Activated CD4-positive, alpha-beta T cell treated with anti-CD3 and anti-CD28 coated beads for 36 hours (primary cell): ENCODE results near the gene VSIG1. TPM values are rescaled to one million over a fixed set of nuclear protein-coding genes. Genes with fewer than 3 reads are reported as not detected.

Experiments
- ATAC-seq: fragments of 200-7000 bp; cut with Tn5 transposase; one replicate; pipeline ENCODE4 v1.10.0; 2021; ENCODE audit warnings: mild to moderate bottlenecking, moderate library complexity
- CTCF ChIA-PET: fragments of 350-600 bp; sonication (Branson Sonifier 250); formaldehyde crosslinking; loops from one replicate; lab custom pipeline; 2021; ENCODE audit warnings: antibody characterized with exemption; lab: Charles Lee
- POLR2A ChIA-PET: fragments of 350-600 bp; sonication (Branson Sonifier 250); formaldehyde crosslinking; loops from one replicate; lab custom pipeline; 2021; ENCODE audit warnings: antibody characterized with exemption, inconsistent platforms; lab: Charles Lee
- DNase-seq: peaks from one replicate; pipeline ENCODE4 v3.0.0-alpha.2; 2020
- H3K27ac Mint-ChIP-seq: one replicate; pipeline ENCODE4 v1.8.0; 2021; ENCODE audit warnings: mixed read lengths
- H3K27me3 Mint-ChIP-seq: one replicate; pipeline ENCODE4 v1.8.0; 2021; ENCODE audit warnings: mixed read lengths
- H3K36me3 Mint-ChIP-seq: one replicate; pipeline ENCODE4 v1.8.0; 2021; ENCODE audit warnings: low read depth, mixed read lengths
- H3K4me1 Mint-ChIP-seq: one replicate; pipeline ENCODE4 v1.8.0; 2021; ENCODE audit warnings: mixed read lengths
- H3K4me3 Mint-ChIP-seq: one replicate; pipeline ENCODE4 v1.8.0; 2021; ENCODE audit warnings: mild to moderate bottlenecking, moderate library complexity, mixed read lengths
- H3K9me3 Mint-ChIP-seq: one replicate; pipeline ENCODE4 v1.8.0; 2021; ENCODE audit warnings: low read depth, mixed read lengths
- intact Hi-C, 2 experiments: fragments of 100-400 bp; cut with DNase I in 1 of 2; cut with micrococcal nuclease in 1 of 2; formaldehyde crosslinking; loops; one replicate each; pipeline versions ENCODE4 v1.14.2 to v1.15.1; 2022 to 2024; cut with DNase I, micrococcal nuclease
- total RNA-seq, 2 experiments: library from RNA; stranded (reverse); gene quantifications; one replicate each; pipeline ENCODE4 v1.2.3, GENCODE V29; 2021

Gene VSIG1
- total RNA-seq, 2 experiments from 2014 or later: 0.75 to 2.1 TPM

- H3K4me1 Mint-ChIP-seq: peaks cover 3% of the 10 kb centered on the region
- CTCF ChIA-PET: no interaction called here
- DNase-seq (no peak), ATAC-seq (peak; percentile 23)
- H3K36me3 Mint-ChIP-seq: no peaks in the 10 kb centered on the region
- no peak overlapping the region for H3K4me3 Mint-ChIP-seq
- POLR2A ChIA-PET: no interaction called here
- H3K27ac Mint-ChIP-seq: no peak overlapping the region
- H3K9me3 Mint-ChIP-seq: no peaks in the 10 kb centered on the region
- intact Hi-C loops: no loop called here
- H3K27me3 Mint-ChIP-seq: no peaks in the 10 kb centered on the region
Observed at GRCh38 chrX:108064613-108065012, 19.7 kb downstream of the VSIG1 start.

GRCh38 chrX:108068121-108068520 is 23.3 kb downstream of the VSIG1 start:
- no peak for ATAC-seq
- no peak for DNase-seq
- H3K27ac Mint-ChIP-seq: no peak overlapping the region
- CTCF ChIA-PET: interaction anchor here (1.3 to 2.8 kb wide), 2 partner anchors 12 to 46 kb away, joined by 3 to 13 read pairs; no protein-coding TSS in a partner anchor
- no peaks in the 10 kb centered on the region for H3K27me3 Mint-ChIP-seq
- peaks cover 7% of the 10 kb centered on the region for H3K4me1 Mint-ChIP-seq
- H3K4me3 Mint-ChIP-seq: no peak overlapping the region
- POLR2A ChIA-PET: no interaction called here
- H3K9me3 Mint-ChIP-seq: no peaks in the 10 kb centered on the region
- intact Hi-C loops: no loop called here
- H3K36me3 Mint-ChIP-seq: no peaks in the 10 kb centered on the region

- ATAC-seq (no peak), DNase-seq (no peak)
- intact Hi-C loops: loop anchor here (5.0 kb wide), 3 partner anchors 179 to 534 kb away; partner anchors contain the start of genes NCBP2L (in 1 of the 2) and TSC22D3 (in 1 of the 2)
- Mint-ChIP-seq H3K27me3 (no peaks in the 10 kb centered on the region), H3K4me3 (no peak overlapping the region), H3K36me3 (no peaks in the 10 kb centered on the region), H3K4me1 (peaks cover 4% of the 10 kb centered on the region), H3K27ac (no peak overlapping the region), H3K9me3 (no peaks in the 10 kb centered on the region)
- POLR2A ChIA-PET: no interaction called here
- CTCF ChIA-PET: interaction anchor here (0.7 to 2.4 kb wide), 8 partner anchors 9 to 411 kb away, joined by 3 to 22 read pairs (median 4); no protein-coding TSS in a partner anchor
Observed at GRCh38 chrX:108070891-108071290, 26.0 kb downstream of the VSIG1 start.

- H3K4me3 Mint-ChIP-seq: no peak overlapping the region
- intact Hi-C loops: loop anchor here (5.0 kb wide), 3 partner anchors 179 to 534 kb away; partner anchors contain the start of genes NCBP2L (in 1 of the 2) and TSC22D3 (in 1 of the 2)
- POLR2A ChIA-PET: no interaction called here
- CTCF ChIA-PET: interaction anchor here (1.0 to 2.4 kb wide), 4 partner anchors 10 to 70 kb away, joined by 3 to 22 read pairs (median 4); no protein-coding TSS in a partner anchor
- no peaks in the 10 kb centered on the region for H3K9me3 Mint-ChIP-seq
- peaks cover 4% of the 10 kb centered on the region for H3K4me1 Mint-ChIP-seq
- H3K27ac Mint-ChIP-seq: no peak overlapping the region
- ATAC-seq (no peak), DNase-seq (no peak)
- H3K36me3 Mint-ChIP-seq: no peaks in the 10 kb centered on the region
- H3K27me3 Mint-ChIP-seq: no peaks in the 10 kb centered on the region
Observed at GRCh38 chrX:108071578-108071977, 26.7 kb downstream of the VSIG1 start.

GRCh38 chrX:108072746-108073145 is 27.9 kb downstream of the VSIG1 start:
- Mint-ChIP-seq H3K4me1 (peaks cover 4% of the 10 kb centered on the region), H3K4me3 (no peak overlapping the region), H3K27ac (no peak overlapping the region), H3K36me3 (peaks cover 2% of the 10 kb centered on the region), H3K27me3 (no peaks in the 10 kb centered on the region), H3K9me3 (no peaks in the 10 kb centered on the region)
- ChIA-PET CTCF (interaction anchor here (1.0 kb wide), 1 partner anchor 71 kb away, joined by 3 read pairs; no protein-coding TSS in a partner anchor), POLR2A (no interaction called here)
- intact Hi-C loops: loop anchor here (1.0 to 5.0 kb wide), 6 partner anchors 52 to 535 kb away; partner anchors contain the start of genes NCBP2L (in 1 of the 2) and TSC22D3 (in 1 of the 2)
- DNase-seq (no peak), ATAC-seq (no peak)

GRCh38 chrX:108081110-108081509 is 36.2 kb downstream of the VSIG1 start:
- ATAC-seq (no peak), DNase-seq (no peak)
- Mint-ChIP-seq H3K9me3 (no peaks in the 10 kb centered on the region), H3K4me3 (no peak overlapping the region), H3K4me1 (no peaks in the 10 kb centered on the region), H3K27ac (no peak overlapping the region), H3K27me3 (no peaks in the 10 kb centered on the region), H3K36me3 (peaks cover 8% of the 10 kb centered on the region)
- intact Hi-C loops: no loop called here
- CTCF ChIA-PET: no interaction called here
- POLR2A ChIA-PET: no interaction called here

GRCh38 chrX:108087792-108088191 is 42.9 kb downstream of the VSIG1 start:
- peaks cover 9% of the 10 kb centered on the region for H3K36me3 Mint-ChIP-seq
- H3K4me1 Mint-ChIP-seq: peaks cover 13% of the 10 kb centered on the region
- intact Hi-C loops: no loop called here
- POLR2A ChIA-PET: no interaction called here
- ATAC-seq: no peak
- no peaks in the 10 kb centered on the region for H3K27me3 Mint-ChIP-seq
- H3K9me3 Mint-ChIP-seq: no peaks in the 10 kb centered on the region
- H3K27ac Mint-ChIP-seq: no peak overlapping the region
- H3K4me3 Mint-ChIP-seq: no peak overlapping the region
- DNase-seq: no peak
- CTCF ChIA-PET: no interaction called here

- intact Hi-C loops: no loop called here
- Mint-ChIP-seq H3K36me3 (peaks cover 9% of the 10 kb centered on the region), H3K27ac (no peak overlapping the region), H3K9me3 (no peaks in the 10 kb centered on the region), H3K4me3 (no peak overlapping the region), H3K27me3 (no peaks in the 10 kb centered on the region), H3K4me1 (peaks cover 13% of the 10 kb centered on the region)
- POLR2A ChIA-PET: no interaction called here
- ATAC-seq (no peak), DNase-seq (no peak)
- CTCF ChIA-PET: no interaction called here
Observed at GRCh38 chrX:108088511-108088910, 43.6 kb downstream of the VSIG1 start.

GRCh38 chrX:108090491-108091263 is 45.8 kb downstream of the VSIG1 start:
- Mint-ChIP-seq H3K36me3 (peaks cover 4% of the 10 kb centered on the region), H3K9me3 (no peaks in the 10 kb centered on the region), H3K27me3 (no peaks in the 10 kb centered on the region), H3K27ac (no peak overlapping the region), H3K4me3 (no peak overlapping the region), H3K4me1 (peaks cover 13% of the 10 kb centered on the region)
- no peak for DNase-seq
- no peak for ATAC-seq
- ChIA-PET CTCF (interaction anchor here (1.2 to 1.5 kb wide), 5 partner anchors 9 to 88 kb away, joined by 3 to 7 read pairs (median 3); no protein-coding TSS in a partner anchor), POLR2A (interaction anchor here (0.6 to 1.6 kb wide), 2 partner anchors 16 to 462 kb away, joined by 3 to 11 read pairs; partner anchors contain the start of gene PRPS1)
- intact Hi-C loops: loop anchor here (1.0 to 10.0 kb wide), 10 partner anchors 68 to 1606 kb away; partner anchors contain the start of genes NXT2 (in 2 of the 2), MID2 (in 1 of the 2), RADX (in 1 of the 2) and RBM41 (in 1 of the 2)

- Mint-ChIP-seq H3K27me3 (no peaks in the 10 kb centered on the region), H3K4me1 (peaks cover 13% of the 10 kb centered on the region), H3K36me3 (no peaks in the 10 kb centered on the region), H3K4me3 (no peak within 1 kb of the TSS), H3K9me3 (no peaks in the 10 kb centered on the region), H3K27ac (no peak within 1 kb of the TSS)
- intact Hi-C loops: loop anchor here (1.0 to 10.0 kb wide), 10 partner anchors 69 to 1607 kb away; partner anchors contain the start of genes NXT2 (in 2 of the 2), MID2 (in 1 of the 2), RADX (in 1 of the 2) and RBM41 (in 1 of the 2)
- ATAC-seq (peak; percentile 96), DNase-seq (peak; percentile 94)
- CTCF ChIA-PET: interaction anchor here (1.2 to 1.5 kb wide), 4 partner anchors 8 to 89 kb away, joined by 3 to 7 read pairs (median 4); no protein-coding TSS in a partner anchor
- POLR2A ChIA-PET: interaction anchor here (0.6 to 1.6 kb wide), 4 partner anchors 15 to 463 kb away, joined by 3 to 11 read pairs (median 3); partner anchors contain the start of gene PRPS1
Observed at GRCh38 chrX:108091264-108091877, 46.5 kb downstream of the VSIG1 start, which contains the start of the genes ATG4A and PSMD10. Gene ATG4A (plus strand): TSS chrX:108091778. CDS start chrX:108091827, 49 bp downstream. Gene PSMD10 (minus strand): TSS chrX:108091542. CDS start chrX:108091520, 22 bp downstream.
